ENCODE measurements around the gene CCDC71. TPM values are rescaled to one million over a fixed set of nuclear protein-coding genes. Genes with fewer than 3 reads are reported as not detected.

CCDC71 gene
- total and polyA plus RNA-seq, 2 of the 13 experiments (the other 11 are each of a cell fraction or from before 2014, with no cell fraction given) = 9.7 to 14.3 TPM

- peak; percentile 74; the same call in 1 of the 2 replicates for TF ChIP-seq AFF4 (CRISPR knock-in tag; IDR thresholded peaks at IDR 0.05)
- peak; percentile 65; the same call in 1 of the 2 replicates for TF ChIP-seq MIXL1 (CRISPR knock-in tag; IDR thresholded peaks at IDR 0.05)
- peak; percentile 83 for TF ChIP-seq KDM5B (CRISPR knock-in tag; IDR thresholded peaks at IDR 0.05; ENCODE audit: borderline replicate concordance)
- no peak for TF ChIP-seq XBP1 (CRISPR knock-in tag; IDR thresholded peaks at IDR 0.05)
- peak; percentile 50 for TF ChIP-seq ASH2L (IDR thresholded peaks at IDR 0.05; ENCODE audit: insufficient read length, low read depth, low read length)
- TF ChIP-seq BATF2 (CRISPR knock-in tag; IDR thresholded peaks at IDR 0.05) = 0 out of 2 replicates have a peak, but pooled peaks have one; percentile 40
- peak; percentile 58 for TF ChIP-seq ZBTB38 (CRISPR knock-in tag; IDR thresholded peaks at IDR 0.05)
- no peak for TF ChIP-seq ZNF784 (CRISPR knock-in tag; IDR thresholded peaks at IDR 0.05; ENCODE audit: borderline replicate concordance)
- TF ChIP-seq NR1H2 (CRISPR knock-in tag; IDR thresholded peaks at IDR 0.05; ENCODE audit: borderline replicate concordance, low read depth) = no peak
- peak; percentile 77 for TF ChIP-seq GATAD2A (CRISPR knock-in tag; IDR thresholded peaks at IDR 0.05)
- peak; percentile 45; the same call in 1 of the 2 replicates for TF ChIP-seq HIC2 (CRISPR knock-in tag; IDR thresholded peaks at IDR 0.05; ENCODE audit: low read depth)
- peak; percentile 87; the same call in 1 of the 2 replicates for TF ChIP-seq ZNF850 (CRISPR knock-in tag; conservative IDR thresholded peaks at IDR 0.05)
- TF ChIP-seq ZNF235 (CRISPR knock-in tag; IDR thresholded peaks at IDR 0.05; ENCODE audit: borderline replicate concordance) = 0 out of 2 replicates have a peak, but pooled peaks have one; percentile 40
- TF ChIP-seq ZNF282 (IDR thresholded peaks at IDR 0.05; ENCODE audit: partially characterized antibody) = no peak
- TF ChIP-seq ARID3A (IDR thresholded peaks at IDR 0.05; ENCODE audit: low read depth, low read length) = 0 out of 2 replicates have a peak, but pooled peaks have one; percentile 19
- TF ChIP-seq ZMYM3 (CRISPR knock-in tag; IDR thresholded peaks at IDR 0.05) = peak; percentile 81
- no peak for TF ChIP-seq HNRNPUL1 (IDR thresholded peaks at IDR 0.05; ENCODE audit: low read depth, low read length)
- TF ChIP-seq KLF9 (CRISPR knock-in tag; IDR thresholded peaks at IDR 0.05; ENCODE audit: low read depth) = peak; percentile 46; the same call in 1 of the 2 replicates
- no peak for TF ChIP-seq ZFP1 (CRISPR knock-in tag; IDR thresholded peaks at IDR 0.05)
- TF ChIP-seq HMG20A (CRISPR knock-in tag; IDR thresholded peaks at IDR 0.05; ENCODE audit: borderline replicate concordance) = no peak
- TF ChIP-seq KLF6 (CRISPR knock-in tag; IDR thresholded peaks at IDR 0.05) = peak; percentile 74; the same call in 1 of the 2 replicates
- no peak for TF ChIP-seq ARNT (IDR thresholded peaks at IDR 0.05)
Observed at GRCh38 chr3:49171119-49171774, 5.1 kb upstream of the CCDC71 start, which contains the start of gene KLHDC8B (continued).

Measured in HepG2 (cell line).